ENCODE data around the gene RALGAPA2. TPM values are rescaled to one million over a fixed set of nuclear protein-coding genes. Genes with fewer than 3 reads are reported as not detected.

Gene RALGAPA2
- total and polyA plus RNA-seq, 4 donors: 14.4 to 24.8 (median 18.0) TPM

GRCh38 chr20:20491110-20491783, 221.2 kb downstream of the RALGAPA2 start:
- Histone ChIP-seq H3K27me3 (ENCODE audit: control insufficient read depth, insufficient read depth, low read length) (peaks cover 49% of the 10 kb centered on the region), H3K4me3 (ENCODE audit: low read depth, low read length) (no peak overlapping the region), H3K36me3 (ENCODE audit: control insufficient read depth, insufficient read depth, low read length) (peaks cover 6% of the 10 kb centered on the region), H3K4me1 (ENCODE audit: control insufficient read depth, insufficient read depth, low read length) (peaks cover 6% of the 10 kb centered on the region), H3K9me3 (ENCODE audit: control insufficient read depth, insufficient read depth, low read length) (peaks cover under 1% of the 10 kb centered on the region), H3K27ac (ENCODE audit: low read depth, low read length) (peak overlapping the region; percentile 64)
- WGBS (ENCODE audit: insufficient coverage): 100% methylated on average over 3 of the region's 5 CpGs
- DNase-seq (ENCODE audit: low read depth in 4 of 6, low spot score in 6 of 6): peak in 1 of 6 donors; percentile 22

GRCh38 chr20:20490673-20491072, 221.8 kb downstream of the RALGAPA2 start:
- Histone ChIP-seq H3K4me1 (ENCODE audit: control insufficient read depth, insufficient read depth, low read length) (peaks cover 6% of the 10 kb centered on the region), H3K4me3 (ENCODE audit: low read depth, low read length) (no peak overlapping the region), H3K9me3 (ENCODE audit: control insufficient read depth, insufficient read depth, low read length) (peaks cover 3% of the 10 kb centered on the region), H3K27me3 (ENCODE audit: control insufficient read depth, insufficient read depth, low read length) (peaks cover 43% of the 10 kb centered on the region), H3K27ac (ENCODE audit: low read depth, low read length) (peak overlapping the region; percentile 64), H3K36me3 (ENCODE audit: control insufficient read depth, insufficient read depth, low read length) (peaks cover 6% of the 10 kb centered on the region)
- WGBS (ENCODE audit: insufficient coverage): 97% methylated on average over 3 of the region's 3 CpGs
- no peak for DNase-seq (ENCODE audit: low read depth in 4 of 6, low spot score in 6 of 6)

- Histone ChIP-seq H3K27me3 (ENCODE audit: control insufficient read depth, insufficient read depth, low read length) (peaks cover 40% of the 10 kb centered on the region), H3K4me3 (ENCODE audit: low read depth, low read length) (no peak overlapping the region), H3K9me3 (ENCODE audit: control insufficient read depth, insufficient read depth, low read length) (peaks cover 3% of the 10 kb centered on the region), H3K4me1 (ENCODE audit: control insufficient read depth, insufficient read depth, low read length) (peaks cover 6% of the 10 kb centered on the region), H3K27ac (ENCODE audit: low read depth, low read length) (no peak overlapping the region), H3K36me3 (ENCODE audit: control insufficient read depth, insufficient read depth, low read length) (peaks cover 6% of the 10 kb centered on the region)
- DNase-seq (ENCODE audit: low read depth in 4 of 6, low spot score in 6 of 6): no peak
- WGBS (ENCODE audit: insufficient coverage): 67% methylated on average over 1 of the region's 6 CpGs
These were observed 222.6 kb downstream of the RALGAPA2 start for GRCh38 chr20:20489648-20490341.

- peaks cover 37% of the 10 kb centered on the region for H3K27me3 ChIP-seq (ENCODE audit: control insufficient read depth, insufficient read depth, low read length)
- H3K4me3 ChIP-seq (ENCODE audit: low read depth, low read length): no peak overlapping the region
- H3K36me3 ChIP-seq (ENCODE audit: control insufficient read depth, insufficient read depth, low read length): peaks cover 4% of the 10 kb centered on the region
- peaks cover 3% of the 10 kb centered on the region for H3K9me3 ChIP-seq (ENCODE audit: control insufficient read depth, insufficient read depth, low read length)
- no peak for DNase-seq (ENCODE audit: low read depth in 4 of 6, low spot score in 6 of 6)
- no CpG with 5 or more reads among the region's 5 CpGs for WGBS (ENCODE audit: insufficient coverage)
- H3K4me1 ChIP-seq (ENCODE audit: control insufficient read depth, insufficient read depth, low read length): peaks cover 6% of the 10 kb centered on the region
- H3K27ac ChIP-seq (ENCODE audit: low read depth, low read length): no peak overlapping the region
These were observed 223.4 kb downstream of the RALGAPA2 start for GRCh38 chr20:20489054-20489453.

- WGBS (ENCODE audit: insufficient coverage): 67% methylated on average over 1 of the region's 1 CpG
- no peak for DNase-seq (ENCODE audit: low read depth in 4 of 6, low spot score in 6 of 6)
- Histone ChIP-seq H3K4me1 (ENCODE audit: control insufficient read depth, insufficient read depth, low read length) (peaks cover 6% of the 10 kb centered on the region), H3K9me3 (ENCODE audit: control insufficient read depth, insufficient read depth, low read length) (peaks cover 3% of the 10 kb centered on the region), H3K4me3 (ENCODE audit: low read depth, low read length) (no peak overlapping the region), H3K36me3 (ENCODE audit: control insufficient read depth, insufficient read depth, low read length) (peaks cover 4% of the 10 kb centered on the region), H3K27me3 (ENCODE audit: control insufficient read depth, insufficient read depth, low read length) (peaks cover 35% of the 10 kb centered on the region), H3K27ac (ENCODE audit: low read depth, low read length) (no peak overlapping the region)
These were observed 224.1 kb downstream of the RALGAPA2 start for GRCh38 chr20:20488388-20488787.

DNA sequence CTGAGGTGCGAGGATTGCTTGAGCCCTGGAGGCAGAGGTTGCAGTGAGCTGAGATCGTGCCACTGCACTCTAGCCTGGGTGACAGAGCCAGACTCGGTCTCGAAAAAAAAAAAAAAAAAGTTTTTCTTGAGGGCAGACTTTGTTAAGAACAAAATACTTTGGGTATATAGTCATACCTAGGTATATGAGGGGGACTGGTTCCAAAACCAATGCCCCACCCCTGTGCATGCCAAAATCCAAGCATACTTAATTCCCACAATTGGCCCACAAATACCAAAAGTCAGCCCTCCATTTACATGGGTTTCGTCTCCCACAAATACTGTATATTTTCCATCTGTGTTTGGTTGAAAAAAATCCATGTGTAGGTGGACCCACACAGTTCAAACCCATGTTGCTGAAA, 224.6 kb downstream of the RALGAPA2 start:
- no peak overlapping the region for H3K27ac ChIP-seq (ENCODE audit: low read depth, low read length)
- no peak for DNase-seq (ENCODE audit: low read depth in 4 of 6, low spot score in 6 of 6)
- H3K36me3 ChIP-seq (ENCODE audit: control insufficient read depth, insufficient read depth, low read length): peaks cover 6% of the 10 kb centered on the region
- 93% methylated on average over 2 of the region's 5 CpGs for WGBS (ENCODE audit: insufficient coverage)
- peaks cover 32% of the 10 kb centered on the region for H3K27me3 ChIP-seq (ENCODE audit: control insufficient read depth, insufficient read depth, low read length)
- peaks cover 3% of the 10 kb centered on the region for H3K9me3 ChIP-seq (ENCODE audit: control insufficient read depth, insufficient read depth, low read length)
- no peak overlapping the region for H3K4me3 ChIP-seq (ENCODE audit: low read depth, low read length)
- peaks cover 6% of the 10 kb centered on the region for H3K4me1 ChIP-seq (ENCODE audit: control insufficient read depth, insufficient read depth, low read length)

GRCh38 chr20:20483328-20483727, 229.1 kb downstream of the RALGAPA2 start:
- DNase-seq (ENCODE audit: low read depth in 4 of 6, low spot score in 6 of 6): no peak

GRCh38 chr20:20482453-20482852, 230.0 kb downstream of the RALGAPA2 start:
- no peak overlapping the region for H3K4me3 ChIP-seq (ENCODE audit: low read depth, low read length)
- H3K9me3 ChIP-seq (ENCODE audit: control insufficient read depth, insufficient read depth, low read length): peaks cover 3% of the 10 kb centered on the region
- H3K27ac ChIP-seq (ENCODE audit: low read depth, low read length): no peak overlapping the region
- DNase-seq (ENCODE audit: low read depth in 4 of 6, low spot score in 6 of 6): no peak
- no peaks in the 10 kb centered on the region for H3K4me1 ChIP-seq (ENCODE audit: control insufficient read depth, insufficient read depth, low read length)
- peaks cover 4% of the 10 kb centered on the region for H3K36me3 ChIP-seq (ENCODE audit: control insufficient read depth, insufficient read depth, low read length)
- 97% methylated on average over 3 of the region's 4 CpGs for WGBS (ENCODE audit: insufficient coverage)
- peaks cover 4% of the 10 kb centered on the region for H3K27me3 ChIP-seq (ENCODE audit: control insufficient read depth, insufficient read depth, low read length)

More at GRCh38 chr20:20483328-20483727, 229.1 kb downstream of the RALGAPA2 start:
- Histone ChIP-seq H3K27me3 (ENCODE audit: control insufficient read depth, insufficient read depth, low read length) (peaks cover 4% of the 10 kb centered on the region), H3K27ac (ENCODE audit: low read depth, low read length) (no peak overlapping the region), H3K9me3 (ENCODE audit: control insufficient read depth, insufficient read depth, low read length) (peaks cover 3% of the 10 kb centered on the region), H3K4me1 (ENCODE audit: control insufficient read depth, insufficient read depth, low read length) (no peaks in the 10 kb centered on the region), H3K4me3 (ENCODE audit: low read depth, low read length) (no peak overlapping the region), H3K36me3 (ENCODE audit: control insufficient read depth, insufficient read depth, low read length) (peaks cover 4% of the 10 kb centered on the region)
- WGBS (ENCODE audit: insufficient coverage): 96% methylated on average over 2 of the region's 2 CpGs

DNA sequence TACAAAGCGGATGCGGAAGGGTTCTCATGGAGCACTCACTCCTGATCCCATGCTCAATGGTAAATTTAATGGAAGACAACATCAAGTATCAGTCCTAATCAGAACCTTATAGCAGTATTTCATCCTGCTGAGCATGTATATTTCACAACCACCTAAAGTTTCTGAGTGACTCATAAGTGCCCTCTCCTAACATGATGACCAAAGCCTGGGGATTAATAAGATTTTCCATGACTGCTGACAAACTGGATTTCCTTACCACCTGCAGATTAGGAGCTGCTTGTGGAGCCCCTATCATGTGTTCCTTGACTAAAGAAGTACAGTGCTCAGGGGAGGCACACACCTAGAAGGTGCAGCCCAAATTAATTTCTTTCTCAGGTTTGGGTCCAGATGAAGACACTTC, 231.8 kb downstream of the RALGAPA2 start:
- Histone ChIP-seq H3K27me3 (ENCODE audit: control insufficient read depth, insufficient read depth, low read length) (no peaks in the 10 kb centered on the region), H3K9me3 (ENCODE audit: control insufficient read depth, insufficient read depth, low read length) (no peaks in the 10 kb centered on the region), H3K27ac (ENCODE audit: low read depth, low read length) (no peak overlapping the region), H3K36me3 (ENCODE audit: control insufficient read depth, insufficient read depth, low read length) (peaks cover 4% of the 10 kb centered on the region), H3K4me3 (ENCODE audit: low read depth, low read length) (no peak overlapping the region), H3K4me1 (ENCODE audit: control insufficient read depth, insufficient read depth, low read length) (no peaks in the 10 kb centered on the region)
- 100% methylated on average over 1 of the region's 2 CpGs for WGBS (ENCODE audit: insufficient coverage)
- DNase-seq (ENCODE audit: low read depth in 4 of 6, low spot score in 6 of 6): no peak

DNA sequence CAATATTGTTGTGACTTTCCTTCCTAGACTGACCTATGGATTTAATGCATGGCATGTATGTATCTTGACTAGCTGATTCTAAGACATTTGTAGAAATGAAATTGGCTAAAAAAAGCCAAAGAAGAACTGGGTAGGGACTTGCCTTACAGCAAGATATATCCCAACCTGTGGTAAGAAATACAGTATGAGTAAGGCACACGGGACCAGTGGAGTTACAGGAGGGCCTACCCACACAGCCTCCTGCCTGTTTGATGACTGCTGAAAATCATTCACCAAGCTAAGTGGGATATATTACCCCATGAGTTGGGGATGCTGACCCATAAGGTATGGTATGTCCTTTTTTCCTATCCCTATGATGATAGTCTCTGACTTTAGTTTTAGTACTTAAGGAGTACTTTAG, 232.3 kb downstream of the RALGAPA2 start:
- Histone ChIP-seq H3K4me3 (ENCODE audit: low read depth, low read length) (no peak overlapping the region), H3K4me1 (ENCODE audit: control insufficient read depth, insufficient read depth, low read length) (no peaks in the 10 kb centered on the region), H3K36me3 (ENCODE audit: control insufficient read depth, insufficient read depth, low read length) (peaks cover 4% of the 10 kb centered on the region), H3K9me3 (ENCODE audit: control insufficient read depth, insufficient read depth, low read length) (no peaks in the 10 kb centered on the region), H3K27ac (ENCODE audit: low read depth, low read length) (no peak overlapping the region), H3K27me3 (ENCODE audit: control insufficient read depth, insufficient read depth, low read length) (no peaks in the 10 kb centered on the region)
- no peak for DNase-seq (ENCODE audit: low read depth in 4 of 6, low spot score in 6 of 6)
- no CpG with 5 or more reads among the region's 1 CpG for WGBS (ENCODE audit: insufficient coverage)
